Hematopoietic multipotent progenitor cell treated with erythropoietin and hydrocortisone succinate and interleukin-3 and kit ligand, for 17 days (in vitro differentiated cells): ENCODE measurements around the gene UBR3.
"Not testable (repeated sequence)": the region's sequence is repeated elsewhere in the genome, so short reads cannot be mapped to it uniquely, and the experiment has no call there.

ENCODE experiments used
- DNase-seq: peaks from one replicate; pipeline ENCODE4 v3.0.0-alpha.2; 2015; ENCODE audit warnings: low spot score

UBR3 gene

GRCh38 chr2:169945515-169945914 lies 118.3 kb downstream of the UBR3 start:
- DNase-seq: no peak

- DNase-seq: no peak
Observed at GRCh38 chr2:169946092-169946491, 118.8 kb downstream of the UBR3 start.

GRCh38 chr2:169946546-169946945 lies 119.3 kb downstream of the UBR3 start:
- no peak for DNase-seq

- DNase-seq: no peak
Observed at GRCh38 chr2:169955940-169956339, 128.7 kb downstream of the UBR3 start.

- not testable (repeated sequence) for DNase-seq
Observed at GRCh38 chr2:169957219-169957618, 130.0 kb downstream of the UBR3 start.

GRCh38 chr2:169961911-169962310 lies 134.7 kb downstream of the UBR3 start:
- DNase-seq: no peak

GRCh38 chr2:169963786-169964185 lies 136.5 kb downstream of the UBR3 start:
- no peak for DNase-seq

- no peak for DNase-seq
Observed at GRCh38 chr2:169964740-169965139, 137.5 kb downstream of the UBR3 start.

GRCh38 chr2:169965495-169965894 lies 138.2 kb downstream of the UBR3 start:
- no peak for DNase-seq

GRCh38 chr2:169966454-169966853 lies 139.2 kb downstream of the UBR3 start:
- DNase-seq: no peak

- DNase-seq: no peak
Observed at GRCh38 chr2:169968743-169969142, 141.5 kb downstream of the UBR3 start.

- no peak for DNase-seq
Observed at GRCh38 chr2:169975221-169975620, 148.0 kb downstream of the UBR3 start.

GRCh38 chr2:169976335-169976851 lies 149.1 kb downstream of the UBR3 start:
- no peak for DNase-seq

- DNase-seq: no peak
Observed at GRCh38 chr2:169977530-169977929, 150.3 kb downstream of the UBR3 start.

GRCh38 chr2:169978402-169979017 lies 151.3 kb downstream of the UBR3 start:
- DNase-seq: no peak

- no peak for DNase-seq
Observed at GRCh38 chr2:169979025-169979424, 151.8 kb downstream of the UBR3 start.

- no peak for DNase-seq
Observed at GRCh38 chr2:169980001-169980400, 152.7 kb downstream of the UBR3 start.

GRCh38 chr2:169980643-169981042 lies 153.4 kb downstream of the UBR3 start:
- no peak for DNase-seq

GRCh38 chr2:169982929-169983328 lies 155.7 kb downstream of the UBR3 start:
- DNase-seq: no peak

- no peak for DNase-seq
Observed at GRCh38 chr2:169983506-169983905, 156.3 kb downstream of the UBR3 start.

GRCh38 chr2:169984145-169984544 lies 156.9 kb downstream of the UBR3 start:
- no peak for DNase-seq

- DNase-seq: no peak
Observed at GRCh38 chr2:169994752-169995151, 167.5 kb downstream of the UBR3 start.

GRCh38 chr2:169997140-169997887 lies 170.1 kb downstream of the UBR3 start:
- no peak for DNase-seq

- no peak for DNase-seq
Observed at GRCh38 chr2:169999054-169999453, 171.8 kb downstream of the UBR3 start.
